HFF-Myc (cell line): ENCODE measurements around the gene IFITM1.
"Not testable (repeated sequence)": the region's sequence is repeated elsewhere in the genome, so short reads cannot be mapped to it uniquely, and the experiment has no call there.

ENCODE experiments used
- DNase-seq: peaks from one replicate; pipeline ENCODE4 v3.0.0-alpha.2; 2011; ENCODE audit warnings: low read depth; ENCODE audit errors: extremely low read depth
- H3K4me3 ChIP-seq: replicated peaks from 2 replicates; pipeline ENCODE4 v1.5.1; 2011; ENCODE audit warnings: low read depth, mild to moderate bottlenecking, control low read depth, low read length
- CTCF ChIP-seq: IDR thresholded peaks from 2 replicates; pipeline ENCODE4 v1.5.1; 2012; ENCODE audit warnings: mild to moderate bottlenecking, low read depth, low read length, control low read depth; ENCODE audit errors: missing control alignments

Gene IFITM1

GRCh38 chr11:339963-340362 is 26.1 kb downstream of the IFITM1 start:
- H3K4me3 ChIP-seq: no peak overlapping the region
- no peak for DNase-seq
- no peak for TF ChIP-seq CTCF

GRCh38 chr11:340539-341512 is 27.0 kb downstream of the IFITM1 start:
- no peak for DNase-seq
- no peak overlapping the region for H3K4me3 ChIP-seq
- no peak for TF ChIP-seq CTCF

GRCh38 chr11:342328-342727 is 28.5 kb downstream of the IFITM1 start:
- no peak overlapping the region for H3K4me3 ChIP-seq
- no peak for TF ChIP-seq CTCF
- DNase-seq: no peak

GRCh38 chr11:344836-345578 is 31.2 kb downstream of the IFITM1 start:
- no peak overlapping the region for H3K4me3 ChIP-seq
- TF ChIP-seq CTCF: no peak
- no peak for DNase-seq

- H3K4me3 ChIP-seq: no peak overlapping the region
- no peak for DNase-seq
- no peak for TF ChIP-seq CTCF
Measured at GRCh38 chr11:346529-346928, 32.7 kb downstream of the IFITM1 start.

GRCh38 chr11:349270-349954 is 35.6 kb downstream of the IFITM1 start:
- not testable (repeated sequence) for H3K4me3 ChIP-seq, DNase-seq

GRCh38 chr11:350033-350722 is 36.3 kb downstream of the IFITM1 start:
- not testable (repeated sequence) for DNase-seq, H3K4me3 ChIP-seq
